GM19372 (cell line): ENCODE measurements around the gene RYR1.
A peak's percentile ranks its signal among the peaks of the same experiment; 100 is the strongest.
"Not testable (repeated sequence)": the region's sequence is repeated elsewhere in the genome, so short reads cannot be mapped to it uniquely, and the experiment has no call there.

Experiments
- ATAC-seq: cut with Tn5 transposase; IDR thresholded peaks from one replicate; pipeline ENCODE4 v1.9.1; 2021; ENCODE audit warnings: mild to moderate bottlenecking, low read depth, moderate library complexity; ENCODE audit not compliant: unreplicated experiment

The RYR1 gene

GRCh38 chr19:38531515-38531914, 98.0 kb downstream of the RYR1 start:
- no peak for ATAC-seq

DNA sequence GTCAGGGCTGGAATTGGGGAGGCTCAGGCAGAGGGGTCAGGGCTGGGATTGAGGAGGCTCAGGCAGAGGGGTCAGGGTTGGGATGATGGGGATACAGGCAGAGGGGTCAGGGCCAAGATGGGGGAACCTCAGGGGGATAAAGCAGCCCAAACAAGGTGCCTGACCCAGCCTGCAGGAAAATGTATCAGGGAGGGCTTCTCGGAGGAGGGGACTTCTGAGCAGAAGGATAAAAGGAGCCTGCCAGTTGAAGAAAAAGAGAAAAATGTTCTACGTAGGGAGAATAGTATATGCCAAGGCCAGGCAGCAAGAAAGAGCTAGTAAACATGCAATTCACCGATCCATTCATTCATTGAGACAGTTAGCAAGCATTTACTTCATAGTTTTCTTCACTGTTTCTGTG, 99.4 kb downstream of the RYR1 start:
- ATAC-seq, result no peak

- no peak for ATAC-seq
Measured at GRCh38 chr19:38534574-38534973, 101.1 kb downstream of the RYR1 start.

- ATAC-seq, result no peak
Measured at GRCh38 chr19:38535212-38535611, 101.7 kb downstream of the RYR1 start.

- ATAC-seq, result no peak
Measured at GRCh38 chr19:38537071-38537936, 103.8 kb downstream of the RYR1 start.

- no peak for ATAC-seq
Measured at GRCh38 chr19:38538386-38538785, 104.9 kb downstream of the RYR1 start.

DNA sequence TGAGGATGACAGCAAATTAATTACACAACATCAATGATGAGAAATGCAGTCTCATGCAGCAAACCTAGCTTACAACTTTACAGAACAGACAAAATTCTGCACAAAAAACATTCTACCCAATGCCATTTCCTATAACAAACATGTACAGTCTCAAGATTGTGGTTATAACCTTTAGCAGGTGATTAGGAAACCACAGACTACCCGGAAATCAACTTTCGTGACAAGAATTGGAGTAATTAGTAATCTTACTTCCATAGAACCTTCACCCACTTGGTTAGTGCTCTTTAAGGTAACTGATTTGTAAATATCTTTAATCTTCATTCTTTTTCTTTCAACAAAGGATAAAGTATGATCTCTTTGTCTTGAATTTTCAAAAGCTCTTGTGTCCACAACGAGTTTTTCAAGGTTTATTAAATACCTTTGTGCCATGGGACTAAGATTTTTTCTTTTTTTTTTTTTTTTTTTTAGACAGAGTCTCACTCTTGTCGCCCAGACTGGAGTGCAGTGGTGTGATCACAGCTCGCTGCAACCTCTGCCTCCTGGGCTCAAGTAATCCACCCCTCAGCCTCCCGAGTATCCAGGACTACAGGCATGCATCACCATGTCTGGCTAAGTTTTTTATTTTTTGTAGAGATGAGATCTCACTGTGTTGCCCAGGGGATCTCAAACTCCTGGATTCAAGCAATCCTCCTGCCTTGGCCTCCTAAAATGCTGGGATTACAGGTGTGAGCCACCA, 105.5 kb downstream of the RYR1 start:
- ATAC-seq, result no peak

DNA sequence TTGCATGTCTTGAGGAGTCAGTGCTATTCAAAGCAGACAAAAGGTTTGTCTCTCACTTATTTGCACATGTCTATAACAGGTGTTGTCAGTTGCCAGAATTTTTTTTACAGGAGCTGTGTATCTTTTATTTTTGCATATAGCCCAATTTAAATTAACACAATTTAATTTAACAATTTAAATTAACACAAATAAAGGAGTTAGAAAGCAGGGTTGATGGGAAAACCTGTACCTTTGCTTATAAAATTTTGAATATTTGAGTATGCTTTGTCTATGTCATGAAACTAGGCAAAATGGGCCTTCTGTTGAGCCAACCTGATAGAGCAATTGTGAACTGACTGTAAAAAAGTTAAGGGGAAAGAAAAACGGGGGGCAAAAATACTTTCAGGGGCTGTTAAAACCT, 106.3 kb downstream of the RYR1 start:
- no peak for ATAC-seq

GRCh38 chr19:38542040-38542439, 108.5 kb downstream of the RYR1 start:
- ATAC-seq, result no peak

- ATAC-seq, result no peak
Measured at GRCh38 chr19:38543286-38543806, 109.9 kb downstream of the RYR1 start.

- ATAC-seq, result no peak
Measured at GRCh38 chr19:38543807-38544568, 110.5 kb downstream of the RYR1 start.

- no peak for ATAC-seq
Measured at GRCh38 chr19:38544569-38545315, 111.3 kb downstream of the RYR1 start.

- no peak for ATAC-seq
Measured at GRCh38 chr19:38545596-38545995, 112.1 kb downstream of the RYR1 start.

GRCh38 chr19:38547421-38547820, 113.9 kb downstream of the RYR1 start:
- no peak for ATAC-seq

DNA sequence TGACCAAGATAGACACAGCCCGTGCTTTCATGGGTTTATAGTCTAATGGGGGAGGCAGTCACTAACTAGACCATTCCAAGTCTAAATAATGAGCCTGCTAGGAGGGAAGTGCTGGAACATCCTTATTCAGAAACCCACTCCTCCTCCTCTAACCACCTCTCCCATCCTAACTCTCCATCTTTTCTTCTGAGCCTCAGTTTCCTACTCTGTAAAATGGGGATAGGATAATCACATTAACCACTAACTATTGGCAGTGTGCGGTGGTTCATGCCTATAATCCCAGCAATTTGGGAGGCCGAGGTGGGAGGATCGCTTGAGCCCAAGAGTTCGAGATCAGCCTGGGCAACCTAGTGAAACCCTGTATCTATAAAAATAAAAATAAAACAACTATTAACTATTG, 115.6 kb downstream of the RYR1 start:
- no peak for ATAC-seq

DNA sequence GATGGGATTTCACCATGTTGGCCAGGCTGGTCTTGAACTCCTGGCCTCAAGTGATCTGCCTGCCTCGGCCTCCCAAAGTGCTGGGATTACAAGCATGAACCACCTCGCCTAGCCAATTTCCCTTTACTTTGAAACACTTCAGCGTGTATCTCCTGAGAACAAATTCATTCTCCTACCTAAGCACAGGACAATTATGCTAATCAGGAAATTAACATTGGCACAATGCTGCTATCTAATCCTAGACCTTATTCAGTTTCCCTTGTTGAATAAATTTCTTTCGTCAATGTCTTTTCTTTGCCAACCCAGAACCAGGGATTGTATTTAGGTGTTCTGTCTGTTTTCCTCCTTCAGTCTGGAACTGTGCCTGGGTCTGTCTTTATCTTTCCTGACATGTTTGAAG, 116.5 kb downstream of the RYR1 start:
- no peak for ATAC-seq

DNA sequence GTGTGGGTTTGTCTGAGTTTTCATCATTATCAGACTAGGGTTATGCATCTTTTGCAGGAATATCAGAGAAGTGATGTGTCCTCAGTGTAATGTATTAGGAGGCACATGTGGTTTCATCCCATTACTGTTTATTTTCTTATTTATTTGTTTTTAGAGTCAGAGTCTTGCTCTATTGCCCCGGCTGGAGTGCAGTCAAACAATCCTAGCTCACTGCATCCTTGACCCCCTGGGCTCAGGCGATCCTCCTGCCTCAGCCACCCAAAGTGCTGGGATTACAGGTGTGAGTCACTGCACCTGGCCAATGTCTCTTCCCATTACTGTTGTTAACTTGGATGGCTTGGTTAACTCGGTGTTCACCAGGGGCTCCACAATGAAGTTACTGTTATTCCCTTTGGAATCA, 116.9 kb downstream of the RYR1 start:
- ATAC-seq, result no peak

- ATAC-seq, result peak; percentile 70
Measured at GRCh38 chr19:38551450-38551813, 117.9 kb downstream of the RYR1 start.

DNA sequence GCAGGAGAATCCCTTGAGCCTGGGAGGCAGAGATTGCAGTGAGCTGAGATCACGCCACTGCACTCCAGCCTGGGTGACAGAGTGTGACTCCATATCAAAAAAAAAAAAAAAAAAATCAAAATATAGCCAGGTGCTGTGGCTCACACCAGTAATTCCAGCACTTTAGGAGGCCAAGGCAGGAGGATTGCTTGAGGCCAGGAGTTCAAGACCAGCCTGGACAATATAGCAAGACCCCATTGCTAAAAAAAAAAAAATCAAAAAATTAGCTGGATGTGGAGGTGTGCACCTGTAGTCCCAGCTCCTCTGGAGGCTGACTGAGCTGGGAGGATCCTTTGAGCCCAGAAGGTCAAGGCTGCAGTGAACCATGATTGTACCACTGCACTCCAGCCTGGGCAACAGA, 119.7 kb downstream of the RYR1 start:
- ATAC-seq, result not testable (repeated sequence)

DNA sequence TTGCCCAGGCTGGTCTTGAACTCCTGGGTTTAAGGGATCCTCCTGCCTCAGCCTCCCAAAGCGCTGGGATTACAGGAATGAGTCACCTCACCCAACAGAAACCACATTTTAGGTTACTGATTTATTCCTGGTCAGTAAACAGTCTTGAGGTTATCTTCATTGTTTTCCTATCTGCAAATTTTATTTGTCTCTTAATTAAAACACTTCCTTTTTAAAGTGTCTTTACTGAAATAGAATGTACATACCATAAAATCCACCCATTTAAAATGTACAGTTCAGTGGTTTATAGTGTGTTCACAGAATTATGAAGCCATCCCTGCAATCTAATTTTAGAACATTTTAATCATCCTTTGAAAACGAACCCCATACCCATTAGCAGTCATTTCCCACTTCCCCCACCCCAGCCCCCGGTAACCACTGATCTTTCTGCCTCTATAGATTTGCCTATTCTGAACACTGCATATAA, 121.2 kb downstream of the RYR1 start:
- no peak for ATAC-seq
